NCI-H1105 treated with DMSO at 0.1 percent for 48 hours (cell line): ENCODE measurements around the gene OSMR.
"Not testable (repeated sequence)": the region's sequence is repeated elsewhere in the genome, so short reads cannot be mapped to it uniquely, and the experiment has no call there.

Experiments
- DNase-seq: peaks from one replicate; lab custom pipeline; 2025; lab: John Stamatoyannopoulos, UW

OSMR gene

GRCh38 chr5:38831117-38831516 is 14.7 kb upstream of the OSMR start:
- no peak for DNase-seq

- DNase-seq: peak; percentile 13
Observed at GRCh38 chr5:38831909-38832308, 13.9 kb upstream of the OSMR start.

DNA sequence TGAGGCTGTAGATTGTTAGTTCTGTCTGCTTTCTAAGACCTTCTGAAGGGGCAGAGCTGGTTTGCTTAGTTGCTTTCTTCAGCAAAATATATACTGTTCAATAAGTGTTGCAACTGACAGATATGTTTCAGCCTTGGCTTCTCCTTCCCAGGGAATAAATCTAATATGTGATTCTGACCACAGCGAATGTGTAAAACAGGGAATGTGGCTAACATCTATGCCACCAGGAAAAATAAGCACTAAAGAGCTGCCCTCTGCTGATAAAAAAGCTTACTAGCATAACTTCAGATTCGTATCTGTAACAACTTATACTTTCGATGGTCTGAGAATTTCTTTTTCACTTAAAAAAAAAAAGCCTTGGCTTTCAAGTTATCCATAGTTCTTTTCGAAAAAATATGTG is 13.0 kb upstream of the OSMR start:
- DNase-seq: no peak

DNA sequence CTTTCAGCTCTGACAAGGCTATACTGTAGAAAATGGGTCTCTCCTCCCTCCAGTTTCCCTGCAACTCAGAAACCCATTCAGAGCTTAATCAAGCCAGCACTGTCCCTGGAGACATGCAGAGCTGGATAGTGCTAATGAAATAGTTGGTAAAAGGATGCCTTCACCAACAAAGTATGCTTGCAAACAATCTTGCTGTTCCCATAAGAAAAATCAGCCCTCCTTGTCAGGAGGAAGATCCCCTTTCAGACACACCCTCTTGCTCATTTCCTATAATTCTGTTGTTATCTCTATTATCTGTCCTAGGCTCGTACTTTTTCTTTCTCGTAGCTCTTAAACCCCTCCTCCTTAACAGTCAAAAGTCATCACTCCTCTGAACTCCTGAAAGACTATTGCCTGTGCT is 9.9 kb upstream of the OSMR start:
- no peak for DNase-seq

- no peak for DNase-seq
Observed at GRCh38 chr5:38837416-38837815, 8.4 kb upstream of the OSMR start.

DNA sequence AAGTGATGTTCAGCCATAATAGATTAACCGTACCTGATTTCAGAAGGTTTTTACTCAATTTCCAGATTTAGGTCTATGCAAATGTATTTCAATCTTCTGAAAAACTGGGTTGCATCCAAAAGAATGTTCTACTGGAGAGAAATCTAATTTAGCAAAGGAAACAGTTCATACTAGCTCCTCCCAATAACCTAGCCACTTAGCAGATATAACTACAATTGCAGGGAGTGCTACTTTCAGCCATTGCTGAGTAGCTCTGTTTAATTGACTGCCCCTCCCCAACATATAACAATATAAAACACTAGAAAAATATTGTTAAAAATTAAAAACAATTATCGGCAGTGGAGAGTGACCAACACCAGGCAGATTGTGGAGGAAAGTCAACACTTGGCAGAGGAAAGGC is 7.9 kb upstream of the OSMR start:
- DNase-seq: no peak

- DNase-seq: no peak
Observed at GRCh38 chr5:38843665-38844064, 2.1 kb upstream of the OSMR start.

- DNase-seq: no peak
Observed at GRCh38 chr5:38846379-38847011, 683 bp downstream of the OSMR start.

DNA sequence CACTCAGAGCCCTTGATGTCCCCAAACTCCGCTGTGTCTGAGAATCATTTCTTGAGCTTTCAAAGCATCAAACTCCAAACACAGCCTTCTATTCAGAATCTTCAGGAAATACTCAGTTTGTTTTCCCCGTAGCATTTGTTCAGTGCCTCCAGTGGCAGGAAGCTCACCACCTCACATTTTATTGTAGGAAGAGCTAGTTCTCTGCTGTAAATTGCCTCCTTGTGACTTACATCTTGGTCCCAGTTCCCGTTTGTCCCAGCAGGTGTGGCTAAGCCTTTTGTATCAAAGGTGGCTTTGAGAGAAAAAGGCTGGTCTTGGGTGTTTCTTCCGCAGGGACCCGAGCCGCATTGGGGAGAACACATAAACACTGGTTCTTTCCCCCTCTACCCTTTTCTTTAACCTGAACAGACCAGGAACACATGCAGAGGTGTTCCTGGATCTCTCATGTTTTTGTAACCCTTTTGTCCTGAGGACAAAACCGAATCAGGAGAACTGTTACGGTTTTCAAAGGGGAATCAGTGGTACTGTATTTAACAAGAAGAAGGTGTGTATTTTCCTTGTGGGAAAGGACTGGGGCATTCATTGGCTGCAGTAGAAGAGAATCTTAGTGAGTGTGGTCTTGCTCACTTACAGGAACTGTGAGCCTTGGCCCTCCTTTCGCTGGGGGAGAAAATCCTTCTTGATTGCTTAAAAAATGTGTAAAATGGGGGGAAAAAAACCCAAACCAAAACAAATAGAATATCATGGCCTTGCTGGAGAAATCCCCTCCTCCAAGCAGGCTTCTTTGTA is 1.9 kb downstream of the OSMR start:
- DNase-seq: no peak

DNA sequence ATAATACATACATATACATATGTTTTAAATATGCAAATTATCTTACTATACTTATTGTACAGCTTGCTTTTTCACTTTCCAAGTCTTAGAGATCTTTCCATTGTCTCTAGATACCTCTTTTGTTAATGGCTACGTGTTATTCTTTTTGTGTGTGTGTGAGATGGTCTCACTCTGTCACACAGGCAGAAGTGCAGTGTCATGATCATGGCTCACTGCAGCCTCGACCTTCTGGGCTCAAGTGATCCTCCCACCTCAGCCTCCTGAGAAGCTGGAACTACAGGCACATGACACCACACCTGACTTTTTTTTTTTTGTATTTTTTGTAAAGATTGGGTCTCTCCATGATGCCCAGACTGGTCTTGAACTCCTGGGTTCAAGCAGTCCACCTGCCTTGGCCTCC is 2.8 kb downstream of the OSMR start:
- DNase-seq: no peak

GRCh38 chr5:38851640-38852039 is 5.8 kb downstream of the OSMR start:
- DNase-seq: not testable (repeated sequence)

GRCh38 chr5:38853753-38854470 is 8.1 kb downstream of the OSMR start:
- DNase-seq: no peak

GRCh38 chr5:38854907-38855306 is 9.1 kb downstream of the OSMR start:
- no peak for DNase-seq

DNA sequence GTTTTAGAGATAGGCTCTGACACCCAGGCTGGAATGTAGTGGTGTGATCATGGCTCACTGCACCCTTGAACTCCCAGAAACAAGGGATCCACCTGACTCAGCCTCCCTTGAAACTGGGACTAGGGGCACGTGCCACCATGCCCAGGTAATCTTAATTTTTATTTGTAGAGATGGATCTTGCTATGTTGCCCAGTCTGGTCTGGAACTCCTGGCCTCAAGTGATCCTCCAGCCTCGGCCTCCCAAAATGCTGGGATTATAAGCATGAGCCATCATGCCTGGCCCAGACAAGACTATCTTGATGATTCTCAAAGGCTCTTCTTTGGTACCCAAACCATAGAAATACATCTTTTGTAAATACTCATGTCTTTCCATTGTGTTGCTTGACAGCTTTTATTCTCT is 10.8 kb downstream of the OSMR start:
- no peak for DNase-seq

- DNase-seq: no peak
Observed at GRCh38 chr5:38858839-38859238, 13.0 kb downstream of the OSMR start.

DNA sequence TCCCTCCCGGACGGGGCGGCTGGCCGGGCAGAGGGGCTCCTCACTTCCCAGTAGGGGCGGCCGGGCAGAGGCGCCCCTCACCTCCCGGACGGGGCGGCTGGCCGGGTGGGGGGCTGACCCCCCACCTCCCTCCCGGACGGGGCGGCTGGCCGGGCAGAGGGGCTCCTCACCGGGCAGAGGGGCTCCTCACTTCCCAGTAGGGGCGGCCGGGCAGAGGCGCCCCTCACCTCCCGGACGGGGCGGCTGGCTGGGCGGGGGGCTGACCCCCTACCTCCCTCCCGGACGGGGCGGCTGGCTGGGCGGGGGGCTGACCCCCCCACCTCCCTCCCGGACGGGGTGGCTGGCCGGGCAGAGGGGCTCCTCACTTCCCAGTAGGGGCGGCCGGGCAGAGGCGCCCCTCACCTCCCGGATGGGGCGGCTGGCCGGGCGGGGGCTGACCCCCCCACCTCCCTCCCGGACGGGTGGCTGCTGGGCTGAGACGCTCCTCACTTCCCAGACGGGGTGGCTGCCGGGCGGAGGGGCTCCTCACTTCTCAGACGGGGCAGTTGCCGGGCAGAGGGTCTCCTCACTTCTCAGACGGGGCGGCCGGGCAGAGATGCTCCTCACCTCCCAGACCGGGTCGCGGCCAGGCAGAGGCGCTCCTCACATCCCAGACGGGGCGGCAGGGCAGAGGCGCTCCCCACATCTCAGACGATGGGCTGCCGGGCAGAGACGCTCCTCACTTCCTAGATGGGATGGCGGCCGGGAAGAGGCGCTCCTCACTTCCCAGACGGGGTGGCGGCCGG is 16.4 kb downstream of the OSMR start:
- DNase-seq: not testable (repeated sequence)

DNA sequence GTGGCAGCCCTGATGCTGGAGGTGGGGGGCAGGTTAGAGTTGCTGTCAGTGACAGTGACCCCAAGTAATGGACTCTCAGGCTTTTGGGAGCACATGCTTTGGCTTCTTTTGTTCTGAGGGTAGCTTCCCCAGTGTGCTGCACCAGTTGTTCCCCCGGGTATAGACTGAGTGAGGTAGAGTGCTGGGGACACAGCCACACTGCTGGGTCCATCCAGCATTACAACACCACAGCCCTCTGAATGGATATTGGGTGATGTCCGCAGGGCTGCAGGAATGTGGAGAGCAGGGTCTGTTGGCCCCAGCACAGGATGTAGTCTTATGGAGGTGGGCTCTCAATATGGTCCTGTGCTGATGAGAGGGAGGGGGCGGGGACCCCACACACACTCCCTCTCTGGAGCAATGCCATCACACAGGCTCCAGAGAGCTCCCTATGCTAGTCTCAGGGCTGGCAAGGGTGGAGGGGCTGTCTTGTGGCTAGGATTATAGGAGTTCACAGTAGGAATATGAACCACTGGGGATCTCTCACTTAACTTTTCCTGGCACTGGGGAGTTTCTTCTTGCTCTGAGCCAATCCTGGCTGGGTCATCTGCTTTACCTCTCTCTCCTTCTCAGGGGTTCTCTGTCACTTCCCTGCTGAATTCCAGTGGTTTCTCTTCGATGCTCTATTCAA is 20.7 kb downstream of the OSMR start:
- no peak for DNase-seq

GRCh38 chr5:38867032-38867398 is 21.2 kb downstream of the OSMR start:
- DNase-seq: no peak

- DNase-seq: no peak
Observed at GRCh38 chr5:38867416-38867815, 21.6 kb downstream of the OSMR start.

- no peak for DNase-seq
Observed at GRCh38 chr5:38870595-38870994, 24.8 kb downstream of the OSMR start.

GRCh38 chr5:38871058-38871605 is 25.3 kb downstream of the OSMR start:
- DNase-seq: peak; percentile 3
